ENCODE measurements around the gene SLC7A10.

- TF ChIP-seq POLR2A (IDR thresholded peaks at IDR 0.05), result no peak
- TF ChIP-seq CTCF (IDR thresholded peaks at IDR 0.05), result no peak
- TF ChIP-seq POLR2AphosphoS5 (IDR thresholded peaks at IDR 0.05), result no peak
These were observed 30.1 kb upstream of the SLC7A10 start for GRCh38 chr19:33255781-33256180.

Measured in breast epithelium (tissue), 3 donors.